ENCODE measurements around the gene HMCN2.

Gene HMCN2

GRCh38 chr9:130302785-130303612 is 37.4 kb downstream of the HMCN2 start:
- no peak overlapping the region for H2BK15ac ChIP-seq (ENCODE audit: low read depth, poor library complexity, severe bottlenecking)
- peaks cover 5% of the 10 kb centered on the region for H3K4me1 ChIP-seq (ENCODE audit: control insufficient read depth, insufficient read depth, low read depth, low read length)
- no peak overlapping the region for H2AFZ ChIP-seq (ENCODE audit: low read depth, low read length)
- no peak overlapping the region for H3K27ac ChIP-seq (ENCODE audit: low read length, poor library complexity, severe bottlenecking)
- no peak overlapping the region for H3K14ac ChIP-seq (ENCODE audit: low read length in 2 of 2)
- H2BK5ac ChIP-seq (ENCODE audit: low read depth, low read length, poor library complexity, severe bottlenecking), result no peak overlapping the region
- H3K23ac ChIP-seq (ENCODE audit: low read length in 2 of 2), result no peak overlapping the region
- no peaks in the 10 kb centered on the region for H3K36me3 ChIP-seq (ENCODE audit: control insufficient read depth in 1 of 2, insufficient read depth in 2 of 2, low read depth in 1 of 2, low read length in 2 of 2)
- H3K18ac ChIP-seq (ENCODE audit: low read depth in 1 of 2, low read length in 2 of 2), result no peak overlapping the region
- no peak overlapping the region for H2BK12ac ChIP-seq (ENCODE audit: low read length in 2 of 2)
- H3K79me1 ChIP-seq (replicated peaks; ENCODE audit: low read length, poor library complexity, severe bottlenecking), result no peaks in the 10 kb centered on the region
- DNase-seq, result no peak
- H3K9me3 ChIP-seq (ENCODE audit: control insufficient read depth, low read length), result no peaks in the 10 kb centered on the region
- H3K4me2 ChIP-seq (ENCODE audit: low read length, poor library complexity, severe bottlenecking), result no peak overlapping the region
- H2AK5ac ChIP-seq (ENCODE audit: low read length, severe bottlenecking), result no peak overlapping the region
- H3K9ac ChIP-seq (ENCODE audit: low read length), result no peak overlapping the region
- no peak overlapping the region for H2BK120ac ChIP-seq (ENCODE audit: low read depth, low read length)
- WGBS, result 86% methylated on average over 21 of the region's 23 CpGs
- H3K4me3 ChIP-seq (ENCODE audit: insufficient read depth in 1 of 2, low read depth in 1 of 2, low read length in 2 of 2), result no peak overlapping the region
- no peak overlapping the region for H3K4ac ChIP-seq (ENCODE audit: low read depth in 1 of 2, low read length in 2 of 2)
- H3K27me3 ChIP-seq (ENCODE audit: control insufficient read depth in 1 of 2, insufficient read depth in 1 of 2, low read length in 2 of 2), result peaks cover 37 to 64% of the 10 kb centered on the region in 2 experiments
- no peak overlapping the region for H4K91ac ChIP-seq (ENCODE audit: low read length)
- H4K8ac ChIP-seq (ENCODE audit: low read length), result no peak overlapping the region

- Histone ChIP-seq H3K9ac (ENCODE audit: low read length) (no peak overlapping the region), H2AFZ (ENCODE audit: low read depth, low read length) (no peak overlapping the region), H4K91ac (ENCODE audit: low read length) (no peak overlapping the region), H3K4me2 (ENCODE audit: low read length, poor library complexity, severe bottlenecking) (no peak overlapping the region), H3K27ac (ENCODE audit: low read length, poor library complexity, severe bottlenecking) (no peak overlapping the region), H4K8ac (ENCODE audit: low read length) (no peak overlapping the region), H3K27me3 (ENCODE audit: control insufficient read depth in 1 of 2, insufficient read depth in 1 of 2, low read length in 2 of 2) (peaks cover 37 to 66% of the 10 kb centered on the region in 2 experiments), H3K18ac (ENCODE audit: low read depth in 1 of 2, low read length in 2 of 2) (no peak overlapping the region), H3K23ac (ENCODE audit: low read length in 2 of 2) (no peak overlapping the region), H2BK120ac (ENCODE audit: low read depth, low read length) (no peak overlapping the region), H3K79me1 (replicated peaks; ENCODE audit: low read length, poor library complexity, severe bottlenecking) (no peaks in the 10 kb centered on the region), H2AK5ac (ENCODE audit: low read length, severe bottlenecking) (no peak overlapping the region), H3K4me1 (ENCODE audit: control insufficient read depth, insufficient read depth, low read depth, low read length) (peaks cover 5% of the 10 kb centered on the region), H3K4me3 (ENCODE audit: insufficient read depth in 1 of 2, low read depth in 1 of 2, low read length in 2 of 2) (no peak overlapping the region), H3K14ac (ENCODE audit: low read length in 2 of 2) (no peak overlapping the region), H3K4ac (ENCODE audit: low read depth in 1 of 2, low read length in 2 of 2) (no peak overlapping the region), H2BK5ac (ENCODE audit: low read depth, low read length, poor library complexity, severe bottlenecking) (no peak overlapping the region), H2BK12ac (ENCODE audit: low read length in 2 of 2) (no peak overlapping the region), H2BK15ac (ENCODE audit: low read depth, poor library complexity, severe bottlenecking) (no peak overlapping the region), H3K36me3 (ENCODE audit: control insufficient read depth in 1 of 2, insufficient read depth in 2 of 2, low read depth in 1 of 2, low read length in 2 of 2) (no peaks in the 10 kb centered on the region), H3K9me3 (ENCODE audit: control insufficient read depth, low read length) (no peaks in the 10 kb centered on the region)
- DNase-seq, result no peak
- 90% methylated on average over 17 of the region's 17 CpGs for WGBS
Measured at GRCh38 chr9:130303613-130304055, 38.1 kb downstream of the HMCN2 start.

- 66% methylated on average over 7 of the region's 7 CpGs for WGBS
- H2BK120ac ChIP-seq (ENCODE audit: low read depth, low read length), result no peak overlapping the region
Measured at GRCh38 chr9:130304116-130304515, 38.6 kb downstream of the HMCN2 start.

GRCh38 chr9:130304643-130305042 is 39.1 kb downstream of the HMCN2 start:
- Histone ChIP-seq H4K91ac (ENCODE audit: low read length) (no peak overlapping the region), H3K79me1 (replicated peaks; ENCODE audit: low read length, poor library complexity, severe bottlenecking) (no peaks in the 10 kb centered on the region), H3K4me2 (ENCODE audit: low read length, poor library complexity, severe bottlenecking) (no peak overlapping the region), H2BK120ac (ENCODE audit: low read depth, low read length) (no peak overlapping the region), H3K14ac (ENCODE audit: low read length in 2 of 2) (no peak overlapping the region), H3K4me3 (ENCODE audit: insufficient read depth in 1 of 2, low read depth in 1 of 2, low read length in 2 of 2) (no peak overlapping the region), H3K27me3 (ENCODE audit: control insufficient read depth in 1 of 2, insufficient read depth in 1 of 2, low read length in 2 of 2) (peaks cover 37 to 69% of the 10 kb centered on the region in 2 experiments), H3K9me3 (ENCODE audit: control insufficient read depth, low read length) (no peaks in the 10 kb centered on the region), H3K9ac (ENCODE audit: low read length) (no peak overlapping the region), H3K27ac (ENCODE audit: low read length, poor library complexity, severe bottlenecking) (no peak overlapping the region), H3K4me1 (ENCODE audit: control insufficient read depth, insufficient read depth, low read depth, low read length) (peaks cover 5% of the 10 kb centered on the region), H2BK5ac (ENCODE audit: low read depth, low read length, poor library complexity, severe bottlenecking) (no peak overlapping the region), H3K4ac (ENCODE audit: low read depth in 1 of 2, low read length in 2 of 2) (no peak overlapping the region), H4K8ac (ENCODE audit: low read length) (no peak overlapping the region), H2AK5ac (ENCODE audit: low read length, severe bottlenecking) (no peak overlapping the region), H2AFZ (ENCODE audit: low read depth, low read length) (no peak overlapping the region), H3K23ac (ENCODE audit: low read length in 2 of 2) (no peak overlapping the region), H3K18ac (ENCODE audit: low read depth in 1 of 2, low read length in 2 of 2) (no peak overlapping the region), H2BK15ac (ENCODE audit: low read depth, poor library complexity, severe bottlenecking) (no peak overlapping the region), H2BK12ac (ENCODE audit: low read length in 2 of 2) (no peak overlapping the region), H3K36me3 (ENCODE audit: control insufficient read depth in 1 of 2, insufficient read depth in 2 of 2, low read depth in 1 of 2, low read length in 2 of 2) (no peaks in the 10 kb centered on the region)
- DNase-seq, result no peak
- WGBS, result 94% methylated on average over 19 of the region's 19 CpGs

More at GRCh38 chr9:130304116-130304515, 38.6 kb downstream of the HMCN2 start:
- Histone ChIP-seq H3K79me1 (replicated peaks; ENCODE audit: low read length, poor library complexity, severe bottlenecking) (no peaks in the 10 kb centered on the region), H2AK5ac (ENCODE audit: low read length, severe bottlenecking) (no peak overlapping the region), H3K27me3 (ENCODE audit: control insufficient read depth in 1 of 2, insufficient read depth in 1 of 2, low read length in 2 of 2) (peaks cover 37 to 69% of the 10 kb centered on the region in 2 experiments), H3K14ac (ENCODE audit: low read length in 2 of 2) (no peak overlapping the region), H2AFZ (ENCODE audit: low read depth, low read length) (no peak overlapping the region), H3K27ac (ENCODE audit: low read length, poor library complexity, severe bottlenecking) (no peak overlapping the region), H2BK12ac (ENCODE audit: low read length in 2 of 2) (no peak overlapping the region), H3K4me1 (ENCODE audit: control insufficient read depth, insufficient read depth, low read depth, low read length) (peaks cover 5% of the 10 kb centered on the region), H3K36me3 (ENCODE audit: control insufficient read depth in 1 of 2, insufficient read depth in 2 of 2, low read depth in 1 of 2, low read length in 2 of 2) (no peaks in the 10 kb centered on the region), H3K18ac (ENCODE audit: low read depth in 1 of 2, low read length in 2 of 2) (no peak overlapping the region), H2BK5ac (ENCODE audit: low read depth, low read length, poor library complexity, severe bottlenecking) (no peak overlapping the region), H2BK15ac (ENCODE audit: low read depth, poor library complexity, severe bottlenecking) (no peak overlapping the region), H3K4me3 (ENCODE audit: insufficient read depth in 1 of 2, low read depth in 1 of 2, low read length in 2 of 2) (no peak overlapping the region), H3K4ac (ENCODE audit: low read depth in 1 of 2, low read length in 2 of 2) (no peak overlapping the region), H4K8ac (ENCODE audit: low read length) (no peak overlapping the region), H3K9me3 (ENCODE audit: control insufficient read depth, low read length) (no peaks in the 10 kb centered on the region), H4K91ac (ENCODE audit: low read length) (no peak overlapping the region), H3K4me2 (ENCODE audit: low read length, poor library complexity, severe bottlenecking) (no peak overlapping the region), H3K9ac (ENCODE audit: low read length) (no peak overlapping the region), H3K23ac (ENCODE audit: low read length in 2 of 2) (no peak overlapping the region)
- no peak for DNase-seq

Measured in mesenchymal stem cell (in vitro differentiated cells and primary cell).